Stimulated activated naive CD4-positive, alpha-beta T cell treated with Interleukin-2 at 50 U/mL for 16 hours (primary cell): ENCODE measurements around the gene SURF6.
"Not testable (repeated sequence)": the region's sequence is repeated elsewhere in the genome, so short reads cannot be mapped to it uniquely, and the experiment has no call there.

Experiments
- DNase-seq: peaks from one replicate; lab custom pipeline; 2025; lab: John Stamatoyannopoulos, UW

SURF6 gene

GRCh38 chr9:133323991-133324703, 11.8 kb downstream of the SURF6 start:
- no peak for DNase-seq

GRCh38 chr9:133323211-133323610, 12.8 kb downstream of the SURF6 start:
- DNase-seq = no peak

DNA sequence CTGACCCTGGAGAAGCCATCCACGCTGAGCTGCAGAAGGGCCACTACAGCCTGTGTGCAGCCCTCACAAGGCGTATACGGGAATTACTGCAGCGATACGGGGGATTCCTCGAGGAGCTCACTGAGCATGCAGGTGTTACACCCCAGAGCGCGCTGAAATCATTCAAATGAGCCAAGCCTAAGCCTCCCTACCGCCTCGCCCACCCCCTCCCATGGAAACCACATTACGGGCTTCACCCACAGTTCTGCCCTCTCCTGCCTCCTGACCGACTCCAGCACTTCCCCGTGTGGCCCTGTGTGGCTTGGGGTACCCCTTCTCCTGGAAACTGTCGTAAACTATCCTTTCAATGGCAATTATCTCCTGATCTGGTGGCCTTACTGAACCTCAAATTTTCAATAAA, 13.3 kb downstream of the SURF6 start:
- DNase-seq = no peak

DNA sequence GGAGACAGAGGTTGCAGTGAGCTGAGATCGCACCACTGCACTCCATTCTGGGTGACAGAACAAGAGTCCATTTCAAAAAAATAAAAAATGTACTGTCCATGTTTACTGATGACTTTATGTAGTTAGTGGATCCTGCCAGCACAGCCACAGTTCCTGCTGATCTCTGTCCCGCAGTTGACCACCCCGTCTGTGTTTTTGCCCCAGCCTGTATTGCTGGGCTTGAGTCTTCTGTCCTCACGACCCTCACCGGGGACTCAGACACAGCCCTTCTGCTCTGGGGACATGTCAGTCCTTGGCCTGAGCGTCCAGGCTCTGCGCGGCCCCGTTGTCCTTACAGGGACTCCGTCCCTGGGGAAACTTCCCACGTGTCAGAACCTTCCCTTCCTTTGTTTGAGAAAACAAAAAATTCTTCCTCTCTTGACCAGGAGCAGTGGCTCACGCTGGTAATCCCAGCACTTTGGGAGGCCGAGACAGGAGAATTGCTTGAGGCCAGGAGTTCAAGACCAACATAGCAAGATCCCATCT, 14.5 kb downstream of the SURF6 start:
- no peak for DNase-seq

DNA sequence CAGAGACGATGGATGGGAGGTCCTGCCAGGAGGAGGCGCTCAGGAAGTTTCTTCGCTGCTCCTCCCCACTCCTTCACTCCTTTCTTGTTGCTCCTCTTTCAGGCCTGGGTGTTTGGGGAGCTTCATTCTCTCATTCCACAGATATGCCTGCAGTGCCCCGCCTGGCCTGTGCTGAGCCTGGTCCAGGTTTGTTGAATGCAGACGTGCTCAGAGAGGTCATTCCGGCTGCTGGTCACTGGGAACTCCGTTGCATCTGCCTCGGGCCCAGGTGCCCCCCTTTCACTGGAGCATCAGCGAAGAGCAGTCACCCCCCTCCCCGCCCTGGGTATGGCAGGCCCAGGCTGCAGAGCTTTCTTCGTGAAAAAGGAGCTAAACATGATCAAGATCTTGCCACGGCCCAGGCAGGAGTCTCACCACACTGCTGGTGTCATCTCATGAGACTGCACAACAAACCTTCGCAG, 15.5 kb downstream of the SURF6 start:
- no peak for DNase-seq

- DNase-seq = not testable (repeated sequence)
These were observed 18.4 kb downstream of the SURF6 start for GRCh38 chr9:133317551-133317950.

- DNase-seq = no peak
These were observed 20.0 kb downstream of the SURF6 start for GRCh38 chr9:133315997-133316396.

DNA sequence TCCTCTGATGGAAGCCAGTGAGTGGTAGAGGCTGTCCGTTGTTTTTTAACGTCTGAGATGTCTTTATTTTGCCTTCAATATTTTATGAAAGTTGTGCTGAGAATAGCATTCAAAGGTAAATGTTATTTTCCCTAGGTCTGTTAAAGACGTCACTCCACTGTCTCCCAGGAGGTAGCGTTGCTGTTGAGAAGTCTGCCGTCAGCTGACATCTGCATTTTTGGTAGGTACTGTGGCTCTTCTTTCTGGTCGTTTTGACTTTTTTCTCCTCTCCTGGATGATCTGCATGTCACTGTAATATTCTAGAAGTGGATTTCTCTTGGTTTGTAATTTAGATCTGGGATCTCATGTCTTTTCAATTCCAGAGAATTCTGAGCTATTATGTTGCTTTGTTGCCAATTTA, 26.4 kb downstream of the SURF6 start:
- DNase-seq = no peak

GRCh38 chr9:133307301-133307700, 28.7 kb downstream of the SURF6 start:
- DNase-seq = no peak

DNA sequence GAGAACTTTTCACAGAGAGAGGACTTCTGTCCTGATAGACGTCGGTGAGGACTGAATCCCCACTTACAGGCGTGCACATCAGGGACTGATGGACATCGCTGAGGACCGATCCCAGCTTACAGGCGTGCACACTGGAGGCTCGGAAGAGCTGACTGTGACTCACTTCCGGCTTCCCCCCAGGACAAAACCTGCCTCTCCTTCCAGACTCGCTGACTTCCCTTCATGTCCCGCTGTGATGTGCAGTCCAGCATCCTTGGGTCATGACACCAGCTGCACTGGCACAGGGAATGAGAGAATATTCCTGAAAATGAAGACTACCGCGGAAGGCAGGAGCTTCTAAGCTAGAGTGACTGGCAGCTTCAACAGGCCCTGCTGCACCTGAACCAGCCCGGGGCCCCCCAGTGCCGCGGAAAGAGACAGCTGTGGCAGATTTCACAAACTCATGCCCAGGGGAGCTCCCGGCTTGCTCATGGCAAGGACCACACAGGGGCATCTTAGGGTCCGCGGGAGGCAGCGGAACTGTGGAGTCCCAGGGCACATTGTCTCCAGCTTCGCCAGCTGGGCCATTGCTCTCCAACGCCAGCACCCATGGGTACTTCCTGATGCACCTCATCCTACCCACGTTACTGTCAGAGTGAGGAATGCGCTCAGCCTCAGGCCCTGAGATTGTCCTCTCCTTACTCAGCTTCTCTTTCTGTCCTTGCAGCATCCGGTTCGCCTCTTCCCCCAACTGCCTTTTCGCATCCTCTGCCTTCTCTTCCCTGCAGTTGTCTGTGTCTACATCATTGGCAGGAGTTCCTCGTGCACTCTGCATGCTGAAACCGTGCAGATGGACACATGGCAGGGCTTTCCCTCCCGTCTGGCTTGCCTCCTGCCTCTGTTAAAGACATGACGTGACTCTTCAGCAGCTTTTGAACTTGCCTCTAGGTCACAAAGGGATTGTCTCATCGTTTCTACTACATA, 29.5 kb downstream of the SURF6 start:
- no peak for DNase-seq

DNA sequence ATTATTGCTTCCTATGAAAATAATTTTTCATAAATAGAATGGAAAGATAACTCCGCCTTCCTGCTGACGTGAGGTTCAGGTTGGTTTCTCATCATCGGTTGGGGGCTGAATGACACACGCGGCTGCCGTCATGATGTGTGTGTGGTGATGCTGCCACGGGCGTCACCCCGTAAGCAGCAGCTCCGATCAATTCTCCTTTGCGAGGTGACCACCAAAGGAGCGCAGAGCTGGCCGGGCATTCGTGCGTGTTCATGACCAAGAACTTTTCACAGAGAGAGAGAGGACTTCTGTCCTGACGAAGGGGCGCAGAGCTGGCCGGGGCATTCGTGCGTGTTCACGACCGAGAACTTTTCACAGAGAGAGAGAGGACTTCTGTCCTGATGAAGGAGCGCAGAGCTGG, 30.3 kb downstream of the SURF6 start:
- DNase-seq = no peak

DNA sequence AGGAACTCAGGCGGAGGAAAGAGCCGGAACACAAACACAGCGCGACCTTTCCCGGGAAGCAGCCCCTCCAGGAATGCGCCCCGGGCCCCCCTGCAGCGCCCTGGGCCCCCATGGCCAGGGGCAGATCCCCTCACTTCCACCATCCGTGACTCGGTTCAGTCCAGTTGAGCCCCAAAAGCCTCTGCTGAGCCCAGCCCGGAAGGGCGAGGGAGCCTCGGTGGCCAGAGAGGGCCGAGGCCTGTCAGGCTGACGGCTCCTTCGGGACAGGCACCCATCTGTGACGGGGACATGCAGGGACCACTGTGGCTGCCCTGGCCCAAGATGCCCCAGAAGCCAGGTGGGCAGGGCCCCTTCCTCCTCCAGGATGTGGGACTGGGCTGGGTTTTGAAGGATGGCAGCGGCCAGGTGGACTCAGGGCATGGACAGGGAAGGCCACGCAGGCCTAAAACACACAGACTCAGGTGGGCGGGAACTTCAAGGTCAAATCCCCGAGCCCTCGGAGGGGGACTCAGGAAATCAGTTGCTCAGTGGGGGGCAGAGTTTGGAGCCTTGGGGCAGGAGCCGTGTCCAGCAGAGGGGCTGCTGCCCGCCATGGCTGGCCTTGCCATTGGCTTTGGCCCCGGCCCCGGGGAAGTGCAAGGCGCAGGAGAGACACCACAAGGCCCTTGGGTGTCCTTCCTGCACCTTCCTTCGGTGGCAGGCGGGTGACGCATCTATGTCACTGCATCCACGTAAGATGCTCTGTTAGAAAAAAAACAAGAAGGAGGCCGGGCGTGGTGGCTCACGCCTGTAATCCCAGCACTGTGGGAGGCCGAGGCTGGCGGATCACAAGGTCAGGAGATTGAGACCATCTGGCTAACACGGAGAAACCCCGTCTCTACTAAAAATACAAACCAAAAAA, 31.3 kb downstream of the SURF6 start:
- no peak for DNase-seq

- no peak for DNase-seq
These were observed 31.9 kb downstream of the SURF6 start for GRCh38 chr9:133304158-133304470.

DNA sequence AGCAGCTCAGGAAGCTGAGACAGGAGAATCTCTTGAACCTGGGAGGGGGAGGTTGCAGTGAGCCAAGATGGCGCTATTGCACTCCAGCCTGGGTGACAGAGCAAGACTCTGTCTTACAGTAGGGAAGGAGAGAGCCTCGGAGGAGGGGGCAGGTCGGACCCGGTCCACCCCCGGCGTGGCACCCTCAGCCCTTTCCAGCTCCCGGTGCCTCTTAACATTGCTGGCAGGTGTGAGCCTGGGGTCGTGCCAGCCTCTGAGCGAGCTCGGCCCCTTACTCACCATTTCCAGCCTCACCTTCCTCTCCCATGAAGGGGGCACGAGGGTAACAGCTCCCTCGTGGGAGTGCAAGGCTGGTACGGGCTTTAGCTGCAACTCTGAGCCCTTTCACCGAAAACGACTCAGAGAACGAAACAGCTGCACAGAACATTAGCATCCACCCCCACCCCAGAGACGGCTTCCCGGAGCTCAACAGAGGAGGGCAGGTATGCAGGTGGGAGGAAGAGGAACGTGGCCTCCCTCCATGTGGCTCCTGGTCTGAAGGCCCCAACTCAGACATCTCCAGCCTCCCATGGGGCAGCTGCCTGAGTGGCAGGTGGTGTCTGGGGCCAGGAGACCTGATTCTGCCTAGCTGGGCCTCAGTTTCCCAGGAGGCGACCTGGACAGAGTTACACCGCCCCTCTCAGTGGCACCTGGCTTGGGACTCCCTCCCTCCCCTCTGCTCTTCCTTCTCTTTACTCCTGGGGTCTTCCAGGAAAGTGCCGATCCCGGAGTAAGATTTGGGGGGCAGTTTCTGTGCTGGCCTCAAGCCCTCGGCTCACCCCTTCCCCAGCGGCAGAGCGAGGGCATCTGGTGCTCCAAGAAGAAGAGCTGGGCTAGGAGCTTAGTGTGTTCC, 32.5 kb downstream of the SURF6 start:
- DNase-seq = no peak

DNA sequence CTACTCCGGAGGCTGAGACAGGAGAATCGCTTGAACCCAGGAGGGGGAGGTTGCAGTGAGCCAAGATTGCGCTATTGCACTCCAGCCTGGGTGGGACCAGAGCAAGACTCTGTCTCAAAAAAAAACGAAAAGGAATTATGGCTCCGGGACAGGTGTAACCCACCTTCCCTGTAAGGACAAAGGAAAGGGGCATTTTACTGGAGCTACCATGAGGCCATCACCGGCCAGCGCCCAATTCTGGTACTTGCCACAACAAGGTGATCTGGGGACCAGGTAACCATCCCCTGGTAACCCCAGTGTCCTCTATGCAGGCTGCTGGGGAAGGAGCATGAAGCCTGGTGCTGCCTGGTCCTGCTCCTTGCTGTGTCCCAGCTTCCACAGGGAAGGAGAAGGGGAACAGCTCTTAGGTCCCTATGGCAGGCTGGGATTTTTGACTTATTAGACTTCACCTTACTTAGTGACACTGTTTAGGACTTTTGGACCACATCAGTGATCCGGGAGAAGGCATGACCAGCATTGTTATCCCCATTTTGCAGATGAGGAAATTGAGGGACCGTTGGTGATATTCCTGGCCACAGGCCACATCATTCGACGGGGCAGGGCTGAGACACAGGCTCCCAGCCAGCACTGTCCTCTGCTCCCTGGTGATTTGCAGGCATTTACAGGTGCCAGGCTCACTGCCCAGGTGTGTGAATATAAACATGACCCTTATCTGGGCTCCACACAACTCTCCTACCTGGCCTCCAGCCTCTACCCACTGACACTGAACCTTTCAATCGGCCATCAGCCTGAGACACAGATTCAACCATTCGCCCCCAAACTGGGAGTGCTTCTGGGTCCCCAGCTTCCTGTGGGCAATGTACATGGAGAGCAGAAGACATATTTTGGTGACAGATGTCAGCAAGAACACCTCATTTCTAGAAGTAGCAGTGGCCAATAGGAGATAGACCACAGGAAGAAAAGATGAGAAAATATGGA, 34.4 kb downstream of the SURF6 start:
- DNase-seq = no peak

DNA sequence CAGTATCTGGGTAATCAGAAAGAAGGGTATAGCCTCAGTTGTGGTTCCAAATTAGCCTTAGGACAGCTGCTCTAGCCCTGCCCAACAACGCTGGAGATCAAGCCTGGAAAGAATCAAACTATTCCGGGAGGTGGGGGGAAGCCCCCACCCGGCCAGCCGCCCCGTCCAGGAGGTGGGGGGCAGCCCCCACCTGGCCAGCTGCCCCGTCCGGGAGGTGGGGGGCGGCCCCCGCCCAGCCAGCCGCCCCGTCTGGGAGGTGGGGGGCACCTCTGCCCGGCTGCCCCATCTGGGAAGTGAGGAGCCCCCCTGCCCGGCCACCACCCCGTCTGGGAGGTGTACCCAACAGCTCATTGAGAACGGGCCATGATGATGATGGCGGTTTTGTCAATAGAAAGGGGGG, 36.0 kb downstream of the SURF6 start:
- DNase-seq = not testable (repeated sequence)

DNA sequence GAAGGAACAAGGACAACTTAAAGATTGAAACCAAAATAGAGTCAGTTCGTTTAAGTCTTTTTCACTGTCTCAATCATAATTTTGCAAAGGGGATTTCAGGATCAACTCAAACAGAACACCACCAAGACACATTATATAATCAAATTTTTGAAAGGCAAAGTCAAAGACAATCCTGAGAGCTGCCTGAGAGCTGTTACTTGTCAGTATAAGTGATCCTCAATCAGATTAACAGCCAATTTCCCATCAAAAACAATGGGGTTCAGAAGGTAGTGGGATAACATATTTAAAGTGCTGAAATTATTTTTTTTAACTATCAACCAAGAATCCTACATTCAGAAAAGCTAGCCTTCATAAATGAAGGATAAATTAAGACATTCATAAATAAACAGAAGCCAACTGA, 41.7 kb downstream of the SURF6 start:
- DNase-seq = no peak

DNA sequence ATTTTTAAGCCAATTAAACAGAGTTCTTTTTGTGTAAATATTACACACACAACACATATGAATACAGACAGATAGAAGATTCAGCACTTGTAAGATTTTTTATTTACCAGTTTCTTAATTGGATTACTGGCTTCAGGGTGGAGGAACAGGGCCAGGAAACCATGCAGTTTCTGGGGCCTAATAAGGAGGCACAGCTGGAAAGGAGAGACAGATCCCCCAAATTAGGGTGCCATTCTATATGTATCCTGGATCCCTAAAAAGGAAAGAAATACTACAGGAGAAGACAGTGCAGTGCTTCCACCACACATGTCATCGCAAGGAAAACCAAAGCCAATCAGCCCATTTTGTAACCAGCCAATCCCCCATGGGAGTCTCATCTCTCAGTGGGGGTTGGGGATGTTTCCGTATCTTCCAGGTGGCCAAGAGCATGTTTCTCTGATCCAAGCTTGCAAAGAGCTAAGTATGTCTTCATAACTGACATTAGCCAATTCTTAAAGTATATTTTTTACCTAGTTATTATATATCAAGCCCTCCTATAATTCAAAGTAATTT, 45.2 kb downstream of the SURF6 start:
- no peak for DNase-seq

GRCh38 chr9:133286523-133286922, 49.5 kb downstream of the SURF6 start:
- no peak for DNase-seq
